ENCODE results near the gene GTF3A.

Gene GTF3A

DNA sequence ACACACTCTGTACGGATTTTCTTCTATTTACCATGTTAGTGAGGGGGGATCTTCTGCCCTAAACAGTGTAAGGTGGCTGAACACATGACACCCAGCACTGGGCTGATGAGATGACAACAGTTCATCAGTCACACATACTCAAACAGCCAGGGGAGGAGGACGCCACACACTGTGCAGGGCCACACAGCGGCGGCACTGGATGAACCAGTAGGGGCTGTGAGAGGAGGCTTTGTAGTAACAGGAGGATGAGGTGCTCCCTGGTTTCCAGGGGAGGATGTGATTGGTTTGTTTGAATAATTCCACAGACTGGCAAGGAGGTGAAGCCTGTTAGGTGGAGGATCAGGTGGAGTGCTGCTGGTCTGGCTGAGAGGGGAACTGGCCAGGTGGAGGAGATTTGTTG lies 16.3 kb upstream of the GTF3A start:
- peaks cover 21% of the 10 kb centered on the region for H3K9me3 Mint-ChIP-seq
- TF ChIP-seq, protein P1, sequence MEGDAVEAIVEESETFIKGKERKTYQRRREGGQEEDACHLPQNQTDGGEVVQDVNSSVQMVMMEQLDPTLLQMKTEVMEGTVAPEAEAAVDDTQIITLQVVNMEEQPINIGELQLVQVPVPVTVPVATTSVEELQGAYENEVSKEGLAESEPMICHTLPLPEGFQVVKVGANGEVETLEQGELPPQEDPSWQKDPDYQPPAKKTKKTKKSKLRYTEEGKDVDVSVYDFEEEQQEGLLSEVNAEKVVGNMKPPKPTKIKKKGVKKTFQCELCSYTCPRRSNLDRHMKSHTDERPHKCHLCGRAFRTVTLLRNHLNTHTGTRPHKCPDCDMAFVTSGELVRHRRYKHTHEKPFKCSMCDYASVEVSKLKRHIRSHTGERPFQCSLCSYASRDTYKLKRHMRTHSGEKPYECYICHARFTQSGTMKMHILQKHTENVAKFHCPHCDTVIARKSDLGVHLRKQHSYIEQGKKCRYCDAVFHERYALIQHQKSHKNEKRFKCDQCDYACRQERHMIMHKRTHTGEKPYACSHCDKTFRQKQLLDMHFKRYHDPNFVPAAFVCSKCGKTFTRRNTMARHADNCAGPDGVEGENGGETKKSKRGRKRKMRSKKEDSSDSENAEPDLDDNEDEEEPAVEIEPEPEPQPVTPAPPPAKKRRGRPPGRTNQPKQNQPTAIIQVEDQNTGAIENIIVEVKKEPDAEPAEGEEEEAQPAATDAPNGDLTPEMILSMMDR (IDR thresholded peaks at IDR 0.05), result no peak
- peak overlapping the region; percentile 28 for H3K27ac Mint-ChIP-seq
- DNase-seq, result no peak
- no peak overlapping the region for H3K4me3 Mint-ChIP-seq
- peaks cover 6% of the 10 kb centered on the region for H3K36me3 Mint-ChIP-seq (ENCODE audit: low read depth)
- peaks cover 3% of the 10 kb centered on the region for H3K27me3 Mint-ChIP-seq (ENCODE audit: low read depth, poor library complexity)
- H3K4me1 Mint-ChIP-seq, result peaks cover 43% of the 10 kb centered on the region

DNA sequence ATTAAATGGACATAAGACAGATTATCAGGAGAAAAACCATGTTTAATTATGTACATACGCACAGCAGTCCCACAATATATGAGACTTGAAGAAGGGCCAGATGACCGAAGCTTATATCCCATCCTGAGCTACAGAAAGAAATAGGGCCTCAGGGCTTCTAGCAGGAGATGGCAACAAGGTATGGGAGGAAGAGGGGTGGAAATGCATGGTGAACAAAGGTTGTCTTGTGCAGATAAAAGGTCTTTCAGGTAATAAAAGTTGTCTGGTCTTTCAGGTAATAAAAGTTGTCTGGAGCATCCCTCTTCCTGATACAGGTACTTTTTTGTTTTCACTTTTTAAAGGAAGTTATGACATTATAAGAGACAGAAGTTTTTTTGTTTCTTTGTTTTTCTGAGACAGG lies 15.4 kb upstream of the GTF3A start:
- H3K4me1 Mint-ChIP-seq, result peaks cover 34% of the 10 kb centered on the region
- H3K27me3 Mint-ChIP-seq (ENCODE audit: low read depth, poor library complexity), result peaks cover 3% of the 10 kb centered on the region
- DNase-seq, result no peak
- peaks cover 6% of the 10 kb centered on the region for H3K36me3 Mint-ChIP-seq (ENCODE audit: low read depth)
- H3K4me3 Mint-ChIP-seq, result no peak overlapping the region
- peaks cover 21% of the 10 kb centered on the region for H3K9me3 Mint-ChIP-seq
- no peak overlapping the region for H3K27ac Mint-ChIP-seq
- TF ChIP-seq, protein P1 (IDR thresholded peaks at IDR 0.05), result no peak

DNA sequence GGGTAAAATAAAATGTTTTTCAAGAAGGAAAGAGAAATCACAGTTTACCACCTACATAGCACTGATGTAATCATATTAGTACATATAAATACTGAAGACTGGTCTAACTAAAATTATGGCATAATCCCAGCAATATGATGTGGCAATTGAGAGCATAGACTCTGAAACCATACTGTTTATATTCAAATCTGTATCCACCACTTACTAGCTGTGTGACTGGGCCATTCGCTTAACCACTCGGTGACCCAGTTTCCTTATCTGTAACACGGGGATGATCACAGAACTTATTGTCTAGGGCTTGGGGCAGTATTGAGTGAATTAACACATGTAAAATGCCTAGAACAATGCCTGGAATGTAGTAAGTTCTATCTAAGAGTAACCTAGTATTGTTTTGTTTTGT lies 13.1 kb upstream of the GTF3A start:
- H3K4me3 Mint-ChIP-seq, result no peak overlapping the region
- H3K9me3 Mint-ChIP-seq, result peaks cover 21% of the 10 kb centered on the region

DNA sequence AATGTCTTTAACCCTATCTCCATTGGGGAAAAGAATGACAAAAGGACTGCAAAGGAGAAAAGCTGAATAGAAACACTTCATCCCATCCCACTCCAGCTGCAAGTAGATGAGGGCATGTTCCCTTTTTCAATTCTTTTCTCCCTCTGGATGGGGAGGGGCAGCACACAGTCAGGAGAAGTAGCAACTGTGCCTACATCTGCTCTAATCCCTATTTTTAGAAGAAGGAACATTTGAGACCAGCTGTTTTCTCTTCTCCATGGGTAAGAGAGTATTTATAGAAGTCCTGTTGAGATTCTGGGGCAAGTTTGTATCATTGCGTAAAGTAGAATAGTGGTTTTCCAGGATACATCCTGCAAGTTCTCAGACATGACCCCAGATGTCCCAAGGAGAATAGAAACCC lies 9.3 kb upstream of the GTF3A start:
- Mint-ChIP-seq H3K9me3 (peaks cover 2% of the 10 kb centered on the region), H3K36me3 (ENCODE audit: low read depth) (no peaks in the 10 kb centered on the region), H3K4me3 (no peak overlapping the region), H3K27me3 (ENCODE audit: low read depth, poor library complexity) (peaks cover 16% of the 10 kb centered on the region), H3K27ac (no peak overlapping the region), H3K4me1 (no peaks in the 10 kb centered on the region)
- TF ChIP-seq, protein P1 (IDR thresholded peaks at IDR 0.05), result no peak
- DNase-seq, result no peak

More for the DNA sequence above, 13.1 kb upstream of the GTF3A start:
- DNase-seq, result no peak
- peaks cover 6% of the 10 kb centered on the region for H3K36me3 Mint-ChIP-seq (ENCODE audit: low read depth)
- peaks cover 17% of the 10 kb centered on the region for H3K4me1 Mint-ChIP-seq
- TF ChIP-seq, protein P1 (IDR thresholded peaks at IDR 0.05), result no peak
- H3K27ac Mint-ChIP-seq, result no peak overlapping the region
- H3K27me3 Mint-ChIP-seq (ENCODE audit: low read depth, poor library complexity), result peaks cover 12% of the 10 kb centered on the region

DNA sequence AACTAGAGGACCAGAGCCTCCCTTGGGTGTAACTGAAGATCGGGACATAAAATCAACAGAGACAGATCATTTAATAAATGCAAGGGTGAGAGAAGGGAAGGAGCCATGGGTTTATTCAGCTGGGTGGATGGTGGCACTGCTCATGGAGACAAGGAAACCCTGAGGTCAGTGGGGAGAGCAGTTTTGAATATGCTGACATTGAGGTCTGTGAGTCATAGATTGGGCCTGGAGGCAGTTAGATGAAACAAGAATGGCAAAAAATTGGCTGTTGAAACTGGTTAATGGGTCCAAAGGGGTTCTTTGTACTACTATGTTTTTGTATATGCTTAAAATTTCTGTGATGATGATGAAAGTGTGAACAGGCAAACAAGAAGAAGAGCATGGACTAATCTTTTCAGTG lies 5.1 kb upstream of the GTF3A start:
- Mint-ChIP-seq H3K9me3 (no peaks in the 10 kb centered on the region), H3K27ac (no peak overlapping the region), H3K4me1 (peaks cover 15% of the 10 kb centered on the region), H3K27me3 (ENCODE audit: low read depth, poor library complexity) (peaks cover 14% of the 10 kb centered on the region), H3K36me3 (ENCODE audit: low read depth) (no peaks in the 10 kb centered on the region), H3K4me3 (no peak overlapping the region)
- DNase-seq, result no peak
- TF ChIP-seq, protein P1 (IDR thresholded peaks at IDR 0.05), result no peak

DNA sequence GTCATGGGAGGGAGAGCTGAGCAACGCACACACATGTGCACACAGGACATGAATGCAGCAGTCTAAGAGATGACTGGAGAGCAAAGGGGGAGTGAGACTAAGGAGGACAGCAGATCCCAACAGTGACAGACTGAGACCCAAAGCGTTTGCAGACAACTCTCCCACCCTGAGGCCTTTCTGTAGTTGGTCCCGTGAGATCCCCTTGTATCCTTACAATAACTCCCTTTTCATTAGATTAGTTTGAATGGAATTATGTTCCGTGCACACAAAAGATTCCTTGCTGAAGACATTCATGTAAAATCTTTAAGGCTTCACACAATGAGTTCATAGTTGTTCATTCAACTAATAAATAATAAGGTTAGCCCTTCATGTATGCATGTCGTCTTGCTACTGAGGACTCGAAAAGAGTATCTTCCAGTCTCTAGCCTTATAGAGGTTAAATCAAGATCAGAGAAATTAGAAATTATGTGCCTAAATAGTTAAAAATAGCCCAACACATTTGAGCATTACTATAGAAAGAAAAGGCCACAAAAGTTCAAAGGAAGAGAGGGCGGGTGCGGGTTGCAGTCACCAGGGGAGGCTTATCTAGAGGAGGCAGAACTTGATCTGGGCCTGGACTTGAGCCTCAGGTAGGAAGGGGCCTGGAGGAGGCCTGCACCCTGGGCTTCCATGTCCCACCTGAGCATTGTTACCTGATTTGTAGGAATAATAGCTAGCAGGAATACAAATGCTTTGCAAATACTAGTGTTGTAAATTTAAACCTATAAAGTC lies 3.1 kb upstream of the GTF3A start:
- Mint-ChIP-seq H3K9me3 (no peaks in the 10 kb centered on the region), H3K4me3 (no peak overlapping the region), H3K4me1 (peaks cover 29% of the 10 kb centered on the region), H3K36me3 (ENCODE audit: low read depth) (no peaks in the 10 kb centered on the region), H3K27ac (no peak overlapping the region), H3K27me3 (ENCODE audit: low read depth, poor library complexity) (peaks cover 7% of the 10 kb centered on the region)
- TF ChIP-seq, protein P1 (IDR thresholded peaks at IDR 0.05), result no peak
- DNase-seq, result no peak
